ENCODE results near the gene ZFP36L1. TPM values are rescaled to one million over a fixed set of nuclear protein-coding genes. Genes with fewer than 3 reads are reported as not detected.
A peak's percentile ranks its signal among the peaks of the same experiment; 100 is the strongest.

The ZFP36L1 gene
- total RNA-seq, 1 donor from 2014 or later, result 48.0 TPM

DNA sequence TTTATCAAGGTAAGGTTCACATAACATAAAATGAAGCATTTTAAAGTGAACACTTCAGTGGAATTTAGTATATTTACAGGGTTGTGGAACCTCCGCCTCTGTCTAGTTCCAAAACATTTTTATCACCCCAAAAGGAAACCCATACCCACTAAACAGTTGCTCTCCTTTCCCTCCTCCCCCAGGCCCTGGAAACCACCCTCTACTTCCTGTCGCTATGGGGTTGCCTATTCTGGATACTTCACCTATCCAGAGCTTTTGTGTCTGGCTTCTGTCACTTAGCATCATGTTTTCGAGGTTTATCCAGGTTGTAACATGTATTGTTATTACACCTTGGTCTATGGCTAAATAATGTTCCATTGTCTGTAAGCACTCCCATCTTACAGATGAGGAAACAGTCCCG lies 27.7 kb upstream of the ZFP36L1 start:
- TF ChIP-seq CTCF (IDR thresholded peaks at IDR 0.05; ENCODE audit: borderline replicate concordance), result no peak
- no peak overlapping the region for H3K4me3 ChIP-seq
- H3K9me3 ChIP-seq (replicated peaks), result no peaks in the 10 kb centered on the region
- intact Hi-C loops (cut with micrococcal nuclease), result loop anchor here (5.0 kb wide), 1 partner anchor 873 kb away; no protein-coding TSS in a partner anchor
- H3K36me3 ChIP-seq, result no peaks in the 10 kb centered on the region
- H3K4me1 ChIP-seq, result peaks cover 22% of the 10 kb centered on the region
- no peak overlapping the region for H3K27ac ChIP-seq (replicated peaks)
- no peak for DNase-seq
- no peaks in the 10 kb centered on the region for H3K27me3 ChIP-seq (ENCODE audit: low read depth)

DNA sequence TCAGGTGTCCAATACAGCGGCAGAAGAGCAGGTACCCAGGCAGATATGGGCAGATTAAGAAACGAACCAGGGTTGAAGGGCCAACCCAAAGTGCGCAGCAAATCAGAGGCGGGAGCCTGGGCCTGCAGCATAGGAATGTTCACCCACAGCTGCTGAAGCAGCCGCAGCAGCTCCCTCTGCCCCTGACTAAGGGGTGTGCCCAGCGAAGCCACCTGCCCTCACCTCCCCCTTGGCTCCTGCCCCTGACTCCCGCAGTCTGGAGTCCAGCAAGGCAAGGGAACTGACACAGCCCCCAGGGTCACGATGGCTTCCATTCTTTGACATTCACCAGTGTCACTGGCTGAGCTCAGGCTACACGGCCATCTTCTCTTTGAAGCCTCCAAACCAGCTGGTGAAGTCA lies 27.3 kb upstream of the ZFP36L1 start:
- DNase-seq, result no peak
- intact Hi-C loops (cut with micrococcal nuclease), result loop anchor here (5.0 kb wide), 1 partner anchor 873 kb away; no protein-coding TSS in a partner anchor
- Histone ChIP-seq H3K27me3 (ENCODE audit: low read depth) (no peaks in the 10 kb centered on the region), H3K9me3 (replicated peaks) (no peaks in the 10 kb centered on the region), H3K4me1 (peaks cover 26% of the 10 kb centered on the region), H3K4me3 (no peak overlapping the region), H3K27ac (replicated peaks) (no peak overlapping the region), H3K36me3 (no peaks in the 10 kb centered on the region)
- TF ChIP-seq CTCF (IDR thresholded peaks at IDR 0.05; ENCODE audit: borderline replicate concordance), result no peak

- DNase-seq, result no peak
- Histone ChIP-seq H3K4me1 (peaks cover 30% of the 10 kb centered on the region), H3K27ac (replicated peaks) (no peak overlapping the region), H3K9me3 (replicated peaks) (no peaks in the 10 kb centered on the region), H3K36me3 (no peaks in the 10 kb centered on the region), H3K27me3 (ENCODE audit: low read depth) (no peaks in the 10 kb centered on the region), H3K4me3 (no peak overlapping the region)
- no peak for TF ChIP-seq CTCF (IDR thresholded peaks at IDR 0.05; ENCODE audit: borderline replicate concordance)
- intact Hi-C loops (cut with micrococcal nuclease), result loop anchor here (5.0 kb wide), 1 partner anchor 572 kb away; no protein-coding TSS in a partner anchor
Measured at GRCh38 chr14:68819260-68819691, 26.4 kb upstream of the ZFP36L1 start.

GRCh38 chr14:68817506-68818212 lies 24.8 kb upstream of the ZFP36L1 start:
- H3K27me3 ChIP-seq (ENCODE audit: low read depth), result no peaks in the 10 kb centered on the region
- intact Hi-C loops (cut with micrococcal nuclease), result loop anchor here (5.0 kb wide), 1 partner anchor 570 kb away; no protein-coding TSS in a partner anchor
- H3K27ac ChIP-seq (replicated peaks), result peak overlapping the region; percentile 99
- H3K4me1 ChIP-seq, result peaks cover 44% of the 10 kb centered on the region
- H3K9me3 ChIP-seq (replicated peaks), result no peaks in the 10 kb centered on the region
- H3K36me3 ChIP-seq, result no peaks in the 10 kb centered on the region
- no peak overlapping the region for H3K4me3 ChIP-seq
- DNase-seq, result no peak
- no peak for TF ChIP-seq CTCF (IDR thresholded peaks at IDR 0.05; ENCODE audit: borderline replicate concordance)

DNA sequence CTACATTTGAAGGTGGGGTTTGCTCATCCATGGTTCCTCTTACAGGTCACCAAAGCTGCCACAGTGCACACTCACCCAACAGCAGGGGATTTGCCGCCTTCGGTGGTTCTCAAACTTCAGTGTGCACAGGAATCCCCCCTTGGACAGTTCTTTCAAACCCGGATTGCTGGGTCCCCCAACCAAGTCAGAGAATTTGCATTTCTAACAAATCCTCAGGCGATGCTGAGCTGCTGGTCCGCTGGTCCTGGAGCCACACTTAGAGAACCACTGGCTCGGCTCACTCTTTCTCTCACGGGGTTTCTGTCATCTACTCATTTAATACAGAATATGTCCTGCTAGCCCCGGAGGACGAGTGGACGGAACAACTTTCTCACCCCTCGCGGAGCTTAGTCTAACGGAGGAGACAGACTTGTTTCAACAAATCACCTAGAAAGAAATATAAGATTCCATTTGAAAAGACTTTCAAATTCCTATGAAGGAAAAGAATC lies 24.1 kb upstream of the ZFP36L1 start:
- DNase-seq, result no peak
- Histone ChIP-seq H3K27ac (replicated peaks) (peak overlapping the region; percentile 99), H3K4me1 (peaks cover 44% of the 10 kb centered on the region), H3K4me3 (peak overlapping the region; percentile 69), H3K36me3 (no peaks in the 10 kb centered on the region), H3K27me3 (ENCODE audit: low read depth) (no peaks in the 10 kb centered on the region), H3K9me3 (replicated peaks) (no peaks in the 10 kb centered on the region)
- TF ChIP-seq CTCF (IDR thresholded peaks at IDR 0.05; ENCODE audit: borderline replicate concordance), result no peak
- intact Hi-C loops (cut with micrococcal nuclease), result loop anchor here (5.0 kb wide), 1 partner anchor 570 kb away; no protein-coding TSS in a partner anchor

Data from left ventricle myocardium inferior (tissue), 1 donor.